Measurements from ENCODE around the gene TMEM238L.
A peak's percentile ranks its signal among the peaks of the same experiment; 100 is the strongest.

The TMEM238L gene

DNA sequence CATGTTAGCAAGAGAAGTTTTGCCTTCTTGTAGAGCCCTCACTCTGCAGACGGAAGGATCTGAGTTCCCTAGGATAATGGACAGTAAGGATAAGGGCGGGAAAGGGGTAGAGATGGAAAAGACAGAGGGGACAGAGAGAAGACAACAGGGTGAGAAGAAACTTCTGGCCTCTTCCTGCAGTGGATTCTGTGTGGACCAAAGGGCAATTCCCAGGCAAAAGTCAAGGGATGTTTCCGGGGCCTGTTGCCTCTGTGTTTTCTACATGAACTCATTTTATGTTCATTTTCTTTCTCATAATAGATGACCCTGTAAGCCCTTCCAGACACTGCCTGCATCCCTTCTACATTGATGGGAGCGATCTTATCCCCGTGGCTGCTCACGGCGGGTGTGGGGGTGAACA, 647 bp upstream of the TMEM238L start:
- no peak for DNase-seq

DNA sequence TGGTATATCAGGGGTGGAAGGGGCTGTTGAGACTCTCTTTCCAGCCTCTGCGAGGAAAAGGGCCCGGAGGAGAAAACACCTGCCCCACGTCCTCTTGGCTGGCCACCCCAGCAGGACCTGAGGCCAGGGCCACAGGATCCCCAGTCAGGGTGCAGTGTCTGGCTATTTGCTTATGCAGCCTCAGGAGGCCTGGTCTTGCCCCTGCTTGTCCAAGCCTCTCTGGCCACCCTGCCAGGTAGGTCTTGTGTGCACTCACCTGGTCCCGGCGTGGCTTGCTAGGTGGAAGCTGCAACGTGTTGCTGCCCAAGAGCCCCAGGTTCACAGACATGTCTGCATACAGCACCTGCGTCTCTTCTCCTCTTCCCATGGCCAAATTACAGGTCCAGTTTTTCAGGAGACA, 549 bp downstream of the TMEM238L start:
- DNase-seq, result no peak

GRCh38 chr17:10802496-10803284, 1.2 kb downstream of the TMEM238L start:
- no peak for DNase-seq

DNA sequence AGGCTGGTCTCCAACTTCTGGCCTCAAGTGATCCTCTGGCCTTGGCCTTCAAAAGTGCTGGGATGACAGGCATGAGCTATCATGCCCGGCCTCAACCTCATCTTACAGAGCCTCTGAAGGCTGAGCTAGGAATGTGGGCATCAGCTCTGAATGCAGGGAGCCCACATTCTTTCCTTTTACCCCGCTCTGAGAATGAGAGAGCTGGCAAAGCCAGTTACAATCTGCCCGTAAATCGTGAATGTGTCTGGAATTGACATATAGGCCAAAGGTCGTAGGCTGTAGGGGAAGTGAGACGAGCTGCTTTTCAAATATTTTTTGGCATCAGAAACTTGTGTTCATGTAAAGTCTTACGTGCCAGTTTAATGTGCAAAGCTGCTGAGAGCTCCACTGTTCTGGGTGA, 4.5 kb downstream of the TMEM238L start:
- DNase-seq, result no peak

DNA sequence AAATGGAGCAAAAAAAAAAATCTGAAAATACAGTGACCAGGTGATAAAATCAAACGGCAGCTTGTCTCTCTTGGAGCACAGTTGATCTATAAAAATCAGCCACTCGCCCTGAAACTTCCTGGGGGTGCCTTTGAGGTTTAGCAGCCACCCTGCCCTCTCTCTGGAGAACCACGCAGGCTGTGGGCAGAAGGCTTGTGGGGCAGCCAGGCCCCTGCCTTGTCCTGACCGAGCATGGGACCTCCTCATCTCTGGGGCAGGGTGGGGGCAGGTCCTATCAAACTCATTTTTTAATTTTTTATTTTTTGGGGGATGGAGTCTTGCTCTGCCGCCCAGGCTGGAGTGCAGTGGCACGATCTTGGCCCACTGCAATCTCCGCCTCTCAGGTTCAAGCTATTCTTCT, 5.0 kb downstream of the TMEM238L start:
- no peak for DNase-seq

GRCh38 chr17:10798332-10798749, 5.6 kb downstream of the TMEM238L start:
- DNase-seq, result no peak

DNA sequence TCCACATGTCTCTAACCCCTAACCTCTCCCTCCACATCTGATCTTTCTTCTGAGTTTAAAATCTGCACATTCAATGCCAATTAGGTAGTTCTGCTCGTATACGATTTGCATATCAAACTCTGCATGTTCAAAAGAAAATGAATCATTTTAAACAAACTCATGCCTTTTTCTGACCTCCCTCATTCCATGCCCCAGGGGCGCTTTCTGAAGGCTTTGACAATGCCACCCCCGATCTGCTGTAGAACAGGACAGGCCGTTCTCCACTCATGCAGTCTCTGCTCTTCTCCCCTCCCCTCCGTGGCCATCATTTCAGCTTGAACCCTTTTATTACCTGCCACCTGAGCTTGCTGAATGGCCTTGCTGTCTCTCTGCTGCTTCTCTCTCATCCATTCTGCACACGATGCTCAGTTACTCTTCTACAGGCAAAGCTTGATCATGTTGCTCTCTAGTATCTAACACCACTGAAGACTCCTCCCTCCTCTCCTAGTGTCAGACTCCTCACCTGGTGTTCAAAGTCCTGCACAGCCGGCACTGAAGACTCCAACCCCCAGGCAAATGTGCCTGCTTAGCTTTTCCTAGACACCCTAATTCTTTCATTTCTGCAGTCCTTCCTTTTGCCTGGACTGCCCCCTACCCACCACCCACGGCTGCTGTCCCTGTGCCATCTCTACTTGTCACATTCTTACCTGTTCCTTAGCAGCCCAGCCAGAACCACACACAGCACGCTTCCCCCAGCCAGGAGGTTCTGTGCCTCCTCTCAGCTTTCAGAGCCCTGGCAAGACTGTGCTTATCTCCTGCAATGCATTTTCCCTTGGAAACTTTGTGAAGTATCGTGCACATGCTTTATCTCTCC, 6.2 kb downstream of the TMEM238L start:
- no peak for DNase-seq

DNA sequence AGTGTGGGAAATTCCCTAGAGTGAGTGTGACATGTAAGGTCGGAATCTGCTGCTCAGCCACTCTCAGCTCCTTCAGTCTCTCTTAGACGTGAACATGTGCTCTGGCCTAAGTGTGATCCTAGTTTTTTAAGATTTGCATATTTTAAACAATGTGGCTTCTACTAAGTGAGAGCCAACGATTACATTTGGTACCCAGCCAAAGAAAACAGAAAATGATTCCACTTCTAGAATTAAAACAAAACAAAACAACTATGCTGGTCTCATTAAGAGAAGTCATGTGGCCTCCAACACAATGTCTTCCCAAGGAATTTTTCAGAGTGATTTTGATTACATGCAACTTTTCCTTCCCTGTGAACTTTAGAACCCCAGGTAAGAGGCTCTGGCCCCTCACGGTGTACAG, 10.1 kb downstream of the TMEM238L start:
- DNase-seq, result peak; percentile 1

GRCh38 chr17:10793256-10793655, 10.6 kb downstream of the TMEM238L start:
- no peak for DNase-seq

DNA sequence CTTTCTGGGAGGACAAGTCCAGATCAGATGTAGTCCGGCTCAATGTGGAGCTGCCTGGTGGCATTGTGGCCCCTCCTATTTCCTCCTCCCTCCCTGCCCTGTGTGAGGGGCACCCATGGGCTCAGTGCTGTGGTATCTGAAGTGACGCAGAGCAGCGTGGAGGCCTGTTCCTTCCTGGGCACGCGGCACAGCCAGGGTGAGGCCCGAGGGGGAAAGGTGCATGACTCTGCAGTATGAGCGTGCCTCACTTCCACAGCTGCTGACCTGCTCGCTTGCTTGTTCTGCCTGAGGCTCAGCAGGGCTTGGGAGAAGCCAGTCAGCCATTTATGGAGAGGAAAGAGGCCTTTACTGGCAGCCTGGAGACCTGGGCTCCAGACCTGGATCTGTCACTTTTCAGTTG, 11.7 kb downstream of the TMEM238L start:
- no peak for DNase-seq

GRCh38 chr17:10790491-10791401, 13.2 kb downstream of the TMEM238L start:
- DNase-seq, result no peak

DNA sequence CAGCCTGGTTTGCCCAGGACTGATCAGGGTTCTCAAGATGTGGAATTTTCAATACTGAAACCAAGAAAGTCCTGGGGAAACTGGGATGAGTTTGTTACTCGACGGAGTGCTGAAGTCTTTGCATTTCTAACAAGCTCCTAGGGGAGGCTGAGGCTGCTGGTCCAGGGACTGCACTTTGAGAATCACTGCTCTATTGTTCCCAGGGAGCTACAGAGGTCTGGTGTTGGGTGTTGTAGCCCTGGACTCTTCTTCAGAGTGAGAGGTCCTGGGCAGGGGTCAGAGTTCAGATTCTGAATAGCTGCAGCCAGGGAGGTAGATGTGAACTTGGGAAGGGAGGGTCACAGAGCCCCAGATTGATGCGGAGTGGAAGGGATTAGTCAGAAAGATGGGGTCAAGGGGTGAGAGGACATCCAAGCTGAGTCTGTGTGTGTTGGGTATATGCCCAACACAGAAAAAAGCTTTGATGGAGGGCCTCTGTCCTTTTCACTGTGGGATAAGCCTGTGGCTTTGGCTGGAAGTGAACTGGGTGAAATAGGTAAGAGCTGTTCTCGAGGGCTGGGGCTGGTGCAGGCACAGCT, 14.1 kb downstream of the TMEM238L start:
- DNase-seq, result no peak

DNA sequence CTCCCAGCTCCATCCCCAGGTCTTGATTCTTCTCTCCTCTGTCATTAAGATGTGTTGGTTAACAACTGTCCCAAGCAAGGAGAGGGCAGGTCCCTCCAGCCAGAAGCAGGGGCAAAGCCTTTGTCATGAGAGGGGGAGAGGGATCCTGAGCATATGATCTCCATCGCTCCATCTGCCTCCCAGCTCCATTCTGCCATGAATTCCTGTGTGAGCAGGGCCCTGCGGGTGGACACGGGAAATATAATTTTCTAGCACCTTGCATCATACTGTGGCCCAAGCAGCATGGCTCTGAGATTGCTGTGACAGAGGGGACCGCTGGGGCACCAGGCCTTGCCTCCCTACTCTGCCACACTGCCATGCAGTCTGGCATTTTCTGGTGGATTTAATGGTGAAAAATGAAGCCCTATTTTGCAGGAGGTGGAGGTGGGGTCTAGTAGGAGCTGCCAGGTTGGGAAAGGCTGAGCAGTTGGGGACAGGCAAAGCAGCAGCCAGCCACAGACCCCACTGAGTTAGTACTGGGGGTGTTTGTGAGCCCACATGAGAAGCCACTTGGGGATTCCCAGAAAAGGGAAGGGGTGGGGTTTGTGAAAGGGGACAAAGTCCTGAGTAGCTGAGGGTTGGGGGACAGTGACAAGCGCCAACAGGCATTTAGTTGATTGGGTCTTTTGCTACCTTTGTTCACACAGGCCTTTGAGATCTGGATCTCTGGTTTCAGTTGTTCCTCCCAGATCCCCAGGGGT, 16.4 kb downstream of the TMEM238L start:
- no peak for DNase-seq

DNA sequence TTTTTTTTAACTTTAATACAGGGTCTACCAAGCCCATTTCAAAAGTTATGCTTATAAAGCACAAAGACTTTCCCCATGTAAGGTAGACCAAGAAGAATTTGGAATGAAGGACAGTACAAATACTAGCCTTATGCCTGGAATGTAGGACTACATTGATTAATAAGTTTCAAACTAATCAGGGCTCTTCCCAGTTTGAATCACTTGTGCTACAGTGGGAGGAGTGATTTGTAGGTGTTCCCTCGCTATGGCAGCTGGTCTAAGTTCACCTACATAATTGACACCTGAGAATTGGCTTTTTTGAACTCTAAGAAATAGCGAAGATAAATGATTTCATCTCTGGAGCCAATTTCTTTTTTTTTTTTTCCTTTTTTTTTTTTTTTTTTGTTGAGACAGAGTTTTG, 18.6 kb downstream of the TMEM238L start:
- no peak for DNase-seq

- DNase-seq, result no peak
Observed at GRCh38 chr17:10779609-10780008, 24.3 kb downstream of the TMEM238L start.

GRCh38 chr17:10777890-10778289, 26.0 kb downstream of the TMEM238L start:
- no peak for DNase-seq

- no peak for DNase-seq
Observed at GRCh38 chr17:10777131-10777807, 26.6 kb downstream of the TMEM238L start.

DNA sequence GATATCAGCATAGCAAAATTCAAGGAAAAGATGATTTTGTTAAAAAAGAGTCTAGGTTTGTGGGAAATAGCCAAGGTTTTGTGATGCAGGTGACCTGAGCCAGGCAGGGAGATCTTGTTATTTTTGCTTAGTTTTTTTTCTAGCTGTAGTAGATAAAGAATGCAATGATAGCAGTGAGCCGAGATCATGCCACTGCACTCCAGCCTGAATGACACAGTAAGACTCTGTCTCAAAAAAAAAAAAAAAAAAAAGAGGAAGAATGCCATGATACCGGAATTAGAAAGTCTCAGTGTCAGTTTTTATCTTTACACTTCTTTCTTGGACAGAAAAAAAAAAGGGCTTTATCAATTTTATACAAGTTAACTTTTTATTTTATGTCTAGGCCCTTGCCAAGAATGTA, 27.5 kb downstream of the TMEM238L start:
- no peak for DNase-seq

GRCh38 chr17:10775740-10776356, 28.1 kb downstream of the TMEM238L start:
- DNase-seq, result no peak

DNA sequence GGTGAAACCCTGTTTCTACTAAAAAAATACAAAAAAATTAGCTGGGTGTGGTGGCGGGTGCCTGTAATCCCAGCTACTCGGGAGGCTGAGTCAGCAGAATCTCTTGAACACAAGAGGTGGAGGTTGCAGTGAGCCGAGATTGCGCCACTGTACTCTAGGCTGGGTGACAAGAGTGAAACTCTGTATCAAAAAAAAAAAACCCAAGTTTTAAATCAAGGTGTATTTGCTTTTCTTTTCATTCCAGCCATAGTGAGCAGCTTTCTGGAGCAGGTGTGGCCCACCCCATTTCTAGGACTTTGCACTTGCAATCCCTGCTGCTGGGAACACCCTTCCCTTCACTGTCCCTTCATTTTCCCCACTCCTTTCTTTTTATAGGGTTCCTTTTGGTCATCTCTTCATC, 28.8 kb downstream of the TMEM238L start:
- no peak for DNase-seq

DNA sequence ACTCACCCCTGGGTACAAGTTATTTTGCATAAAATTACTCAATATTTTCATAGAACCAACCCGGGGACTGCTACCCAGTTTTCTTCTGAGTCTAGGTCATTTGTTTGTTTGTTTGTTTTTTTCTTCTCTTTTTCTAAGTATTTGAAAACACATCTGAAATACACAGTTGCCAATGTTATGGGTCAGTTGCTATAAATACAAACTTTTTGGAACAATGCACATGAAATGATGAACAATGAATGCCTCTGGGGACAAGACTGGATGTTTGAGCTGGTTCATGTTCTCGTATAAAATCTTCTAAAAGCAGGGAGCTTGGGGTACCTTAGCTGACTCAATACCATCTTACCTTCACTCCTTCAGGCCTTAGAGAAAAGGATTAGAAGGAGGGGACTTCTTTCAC, 30.5 kb downstream of the TMEM238L start:
- no peak for DNase-seq
